ENCODE measurements around the gene MGST2. TPM values are rescaled to one million over a fixed set of nuclear protein-coding genes. Genes with fewer than 3 reads are reported as not detected.
A peak's percentile ranks its signal among the peaks of the same experiment; 100 is the strongest.

MGST2 gene
- total RNA-seq, 1 experiment from 2014 or later: 39.0 TPM

DNA sequence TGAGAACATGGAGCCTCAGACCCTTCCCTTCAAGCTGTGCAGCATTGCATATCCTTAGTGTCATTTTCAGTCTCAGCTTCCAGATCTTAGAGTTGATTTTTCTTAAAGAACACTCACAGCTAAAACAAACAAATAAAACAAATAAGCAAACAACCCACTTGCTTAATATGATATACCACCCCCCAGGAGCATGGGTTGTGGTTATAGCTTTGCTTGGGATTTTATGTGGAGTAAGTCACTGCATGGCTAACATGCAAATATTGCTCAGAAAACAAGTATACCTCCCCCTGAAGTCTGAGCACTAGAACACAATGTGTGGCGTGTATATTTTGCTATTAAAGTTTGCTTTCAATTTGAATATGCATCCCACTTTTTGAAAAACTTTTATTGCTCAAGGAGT, 78.6 kb downstream of the MGST2 start:
- Histone ChIP-seq H3K9me2 (replicated peaks; ENCODE audit: low read length) (no peaks in the 10 kb centered on the region), H3K4me3 (ENCODE audit: low read length) (no peak overlapping the region), H3K27me3 (ENCODE audit: low read length) (no peaks in the 10 kb centered on the region), H3F3A (ENCODE audit: low read length, unreplicated experiment) (no peaks in the 10 kb centered on the region), H2AFZ (ENCODE audit: low read length) (no peak overlapping the region), H3K79me2 (ENCODE audit: low read length) (no peaks in the 10 kb centered on the region), H3K4me2 (ENCODE audit: low read length) (peak overlapping the region; percentile 44; the same call in 1 of the 2 replicates), H3K9ac (ENCODE audit: low read length) (no peak overlapping the region), H3K4me1 (ENCODE audit: insufficient read depth, low read length) (peaks cover 26% of the 10 kb centered on the region), H3K9me3 (ENCODE audit: low read length) (no peaks in the 10 kb centered on the region), H3K36me3 (ENCODE audit: low read depth, low read length) (no peaks in the 10 kb centered on the region), H4K20me1 (ENCODE audit: low read length) (no peaks in the 10 kb centered on the region), H3K27ac (ENCODE audit: low read length) (no peak overlapping the region)
- ATAC-seq (peak; percentile 75), DNase-seq (peak; percentile 35)
- BruUV-seq (replicated peaks): no TSS peak
- intact Hi-C loops (cut with micrococcal nuclease): no loop called here
- ChIA-PET CTCF (no interaction called here), POLR2A (ENCODE audit: unreplicated experiment) (interaction anchor here (0.6 kb wide), 1 partner anchor 11 kb away, joined by 4 read pairs; no protein-coding TSS in a partner anchor)
- TF ChIP-seq EZH2 (IDR thresholded peaks at IDR 0.05; ENCODE audit: low read length, unreplicated experiment): no peak
- no peak for TF ChIP-seq EZH2phosphoT487 (IDR thresholded peaks at IDR 0.05; ENCODE audit: borderline replicate concordance, low read length)
- TF ChIP-seq, protein P1, sequence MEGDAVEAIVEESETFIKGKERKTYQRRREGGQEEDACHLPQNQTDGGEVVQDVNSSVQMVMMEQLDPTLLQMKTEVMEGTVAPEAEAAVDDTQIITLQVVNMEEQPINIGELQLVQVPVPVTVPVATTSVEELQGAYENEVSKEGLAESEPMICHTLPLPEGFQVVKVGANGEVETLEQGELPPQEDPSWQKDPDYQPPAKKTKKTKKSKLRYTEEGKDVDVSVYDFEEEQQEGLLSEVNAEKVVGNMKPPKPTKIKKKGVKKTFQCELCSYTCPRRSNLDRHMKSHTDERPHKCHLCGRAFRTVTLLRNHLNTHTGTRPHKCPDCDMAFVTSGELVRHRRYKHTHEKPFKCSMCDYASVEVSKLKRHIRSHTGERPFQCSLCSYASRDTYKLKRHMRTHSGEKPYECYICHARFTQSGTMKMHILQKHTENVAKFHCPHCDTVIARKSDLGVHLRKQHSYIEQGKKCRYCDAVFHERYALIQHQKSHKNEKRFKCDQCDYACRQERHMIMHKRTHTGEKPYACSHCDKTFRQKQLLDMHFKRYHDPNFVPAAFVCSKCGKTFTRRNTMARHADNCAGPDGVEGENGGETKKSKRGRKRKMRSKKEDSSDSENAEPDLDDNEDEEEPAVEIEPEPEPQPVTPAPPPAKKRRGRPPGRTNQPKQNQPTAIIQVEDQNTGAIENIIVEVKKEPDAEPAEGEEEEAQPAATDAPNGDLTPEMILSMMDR (conservative IDR thresholded peaks at IDR 0.05; ENCODE audit: low read depth, low read length): no peak

DNA sequence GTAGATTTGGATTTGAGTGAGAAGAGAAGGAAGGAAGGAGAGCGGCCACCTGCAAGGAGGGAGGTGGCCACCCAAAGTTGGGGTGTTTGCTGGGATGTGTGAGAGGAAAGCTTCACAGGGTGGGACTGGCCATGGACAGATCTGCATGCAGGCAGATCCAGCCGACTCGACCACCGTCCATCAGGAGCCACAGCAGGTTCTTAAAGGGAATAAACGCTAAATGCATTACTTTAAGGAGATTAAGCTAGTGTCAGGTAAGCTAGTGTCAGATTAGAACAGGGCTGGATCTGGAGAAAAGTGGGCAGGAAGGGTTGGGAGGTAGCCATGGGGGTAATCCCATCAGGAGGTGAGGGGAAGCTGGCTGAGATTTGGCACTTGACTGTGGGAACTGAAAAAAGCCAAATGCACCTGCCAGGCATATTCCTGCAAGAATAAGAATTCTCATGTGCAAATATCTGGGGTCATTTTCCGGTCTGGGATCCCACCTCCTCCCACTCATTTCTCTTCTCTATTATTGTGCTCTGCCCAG, 79.6 kb downstream of the MGST2 start:
- no peaks in the 10 kb centered on the region for H3K9me3 ChIP-seq (ENCODE audit: low read length)
- H3K4me3 ChIP-seq (ENCODE audit: low read length): no peak overlapping the region
- no peak overlapping the region for H3K27ac ChIP-seq (ENCODE audit: low read length)
- no peak for TF ChIP-seq EZH2phosphoT487 (IDR thresholded peaks at IDR 0.05; ENCODE audit: borderline replicate concordance, low read length)
- no peak for TF ChIP-seq EZH2 (IDR thresholded peaks at IDR 0.05; ENCODE audit: low read length, unreplicated experiment)
- TF ChIP-seq, protein P1 (conservative IDR thresholded peaks at IDR 0.05; ENCODE audit: low read depth, low read length): no peak
- ChIA-PET POLR2A (ENCODE audit: unreplicated experiment) (interaction anchor here (0.6 kb wide), 1 partner anchor 47 kb away, joined by 3 read pairs; no protein-coding TSS in a partner anchor), CTCF (no interaction called here)
- peaks cover 23% of the 10 kb centered on the region for H3K4me1 ChIP-seq (ENCODE audit: insufficient read depth, low read length)
- no TSS peak for BruUV-seq (replicated peaks)
- no peak overlapping the region for H3K9ac ChIP-seq (ENCODE audit: low read length)
- no peaks in the 10 kb centered on the region for H4K20me1 ChIP-seq (ENCODE audit: low read length)
- no peaks in the 10 kb centered on the region for H3K79me2 ChIP-seq (ENCODE audit: low read length)
- H2AFZ ChIP-seq (ENCODE audit: low read length): no peak overlapping the region
- H3K4me2 ChIP-seq (ENCODE audit: low read length): no peak overlapping the region
- H3K36me3 ChIP-seq (ENCODE audit: low read depth, low read length): no peaks in the 10 kb centered on the region
- H3F3A ChIP-seq (ENCODE audit: low read length, unreplicated experiment): no peaks in the 10 kb centered on the region
- no peak for ATAC-seq
- intact Hi-C loops (cut with micrococcal nuclease): no loop called here
- no peaks in the 10 kb centered on the region for H3K27me3 ChIP-seq (ENCODE audit: low read length)
- no peak for DNase-seq
- H3K9me2 ChIP-seq (replicated peaks; ENCODE audit: low read length): no peaks in the 10 kb centered on the region

DNA sequence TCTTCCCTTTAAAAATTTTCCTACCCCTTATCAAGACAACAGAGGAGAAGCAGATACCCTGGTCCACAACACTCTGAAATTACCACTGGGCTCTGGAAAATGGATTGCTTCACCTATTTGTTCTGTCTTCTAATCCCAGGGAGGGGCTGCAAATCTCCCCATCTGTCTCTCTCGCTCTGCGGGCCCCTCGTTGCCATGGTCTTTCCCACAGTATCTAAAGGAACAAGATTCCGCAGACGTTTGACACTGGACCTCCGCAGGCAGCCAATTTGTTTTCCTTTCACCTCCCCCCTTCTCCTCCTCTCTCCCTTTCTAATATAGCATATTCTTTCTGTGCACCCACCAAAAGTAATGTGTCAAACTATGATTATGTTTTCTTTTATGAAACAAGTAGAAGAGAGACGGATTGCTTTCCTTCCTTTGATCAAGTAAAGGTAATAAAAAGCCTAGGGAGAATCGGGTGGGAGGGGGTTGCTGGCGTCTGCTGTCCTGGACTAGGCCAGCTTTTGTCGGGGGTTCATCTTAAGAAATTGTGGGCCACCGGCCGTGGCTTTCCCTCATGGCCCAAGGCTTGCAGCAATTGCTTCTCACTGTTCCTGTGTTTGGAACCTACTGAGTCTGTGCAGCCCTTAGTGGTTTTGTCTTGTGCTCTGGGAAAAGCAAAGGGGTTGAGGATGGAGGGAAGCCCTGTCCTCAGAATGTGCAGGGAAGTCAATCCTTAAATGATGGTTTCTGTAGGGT, 81.0 kb downstream of the MGST2 start:
- Histone ChIP-seq H3K27me3 (ENCODE audit: low read length) (no peaks in the 10 kb centered on the region), H3K27ac (ENCODE audit: low read length) (no peak overlapping the region), H3K4me2 (ENCODE audit: low read length) (no peak overlapping the region), H3F3A (ENCODE audit: low read length, unreplicated experiment) (no peaks in the 10 kb centered on the region), H3K4me3 (ENCODE audit: low read length) (no peak overlapping the region), H3K79me2 (ENCODE audit: low read length) (no peaks in the 10 kb centered on the region), H3K4me1 (ENCODE audit: insufficient read depth, low read length) (peaks cover 11% of the 10 kb centered on the region), H3K9me3 (ENCODE audit: low read length) (no peaks in the 10 kb centered on the region), H3K36me3 (ENCODE audit: low read depth, low read length) (no peaks in the 10 kb centered on the region), H4K20me1 (ENCODE audit: low read length) (no peaks in the 10 kb centered on the region), H3K9me2 (replicated peaks; ENCODE audit: low read length) (no peaks in the 10 kb centered on the region), H2AFZ (ENCODE audit: low read length) (no peak overlapping the region), H3K9ac (ENCODE audit: low read length) (no peak overlapping the region)
- DNase-seq (no peak), ATAC-seq (no peak)
- POLR2A ChIA-PET (ENCODE audit: unreplicated experiment): no interaction called here
- TF ChIP-seq EZH2phosphoT487 (IDR thresholded peaks at IDR 0.05; ENCODE audit: borderline replicate concordance, low read length) (no peak), EZH2 (IDR thresholded peaks at IDR 0.05; ENCODE audit: low read length, unreplicated experiment) (no peak)
- TF ChIP-seq, protein P1 (conservative IDR thresholded peaks at IDR 0.05; ENCODE audit: low read depth, low read length): no peak
- CTCF ChIA-PET: no interaction called here
- intact Hi-C loops (cut with micrococcal nuclease): no loop called here
- no TSS peak for BruUV-seq (replicated peaks)
